GM23338 (cell line): ENCODE measurements around the gene CRYL1. TPM values are rescaled to one million over a fixed set of nuclear protein-coding genes. Genes with fewer than 3 reads are reported as not detected.

Source experiments
- ATAC-seq: fragments of 200-7000 bp; cut with Tn5 transposase; 3 replicates; pipeline ENCODE4 v1.9.1; 2020
- DNase-seq: peaks from one replicate; pipeline ENCODE4 v3.0.0-alpha.2; 2015; ENCODE audit warnings: low spot score
- H2AFZ ChIP-seq: fragments of 200-600 bp; sonication (generic); 2 replicates; pipeline ENCODE4 v1.8.0; 2016; ENCODE audit warnings: antibody characterized with exemption, mild to moderate bottlenecking, moderate library complexity
- H3F3A ChIP-seq: fragments of 200-600 bp; sonication (generic); replicated peaks from 2 replicates; pipeline ENCODE4 v1.8.0; 2017; ENCODE audit warnings: antibody characterized with exemption, mixed run types, low read depth
- H3K27ac ChIP-seq: fragments of 200-600 bp; sonication (generic); 2 replicates; pipeline ENCODE4 v1.6.1; 2016; ENCODE audit warnings: low read depth
- H3K27me3 ChIP-seq: fragments of 200-600 bp; sonication (generic); 2 replicates; pipeline ENCODE4 v1.8.0; 2016; ENCODE audit warnings: mild to moderate bottlenecking, mixed run types, moderate library complexity; ENCODE audit not compliant: insufficient read depth
- H3K36me3 ChIP-seq: fragments of 200-600 bp; sonication (generic); 2 replicates; pipeline ENCODE4 v1.8.0; 2016; ENCODE audit warnings: mild to moderate bottlenecking; ENCODE audit not compliant: insufficient read depth
- H3K4me1 ChIP-seq: fragments of 200-600 bp; sonication (generic); 2 replicates; pipeline ENCODE4 v1.8.0; 2016; ENCODE audit warnings: mild to moderate bottlenecking, moderate library complexity; ENCODE audit not compliant: insufficient read depth
- H3K4me2 ChIP-seq: fragments of 200-600 bp; sonication (generic); 2 replicates; pipeline ENCODE4 v1.7.1; 2017; ENCODE audit warnings: mixed run types
- H3K4me3 ChIP-seq: fragments of 200-600 bp; sonication (generic); 2 replicates; pipeline ENCODE4 v1.6.1; 2016; ENCODE audit warnings: mixed run types
- H3K79me2 ChIP-seq: fragments of 200-600 bp; sonication (generic); replicated peaks from 2 replicates; pipeline ENCODE4 v1.8.0; 2017; ENCODE audit warnings: mild to moderate bottlenecking; ENCODE audit not compliant: insufficient read depth
- H3K9me2 ChIP-seq: fragments of 200-600 bp; sonication (generic); 2 replicates; pipeline ENCODE4 v1.8.0; 2017; ENCODE audit not compliant: insufficient read depth
- H4K20me1 ChIP-seq: fragments of 200-600 bp; sonication (generic); replicated peaks from 2 replicates; pipeline ENCODE4 v1.8.0; 2017; ENCODE audit warnings: mild to moderate bottlenecking; ENCODE audit not compliant: insufficient read depth
- H3K27ac Mint-ChIP-seq: 2 replicates; pipeline ENCODE4 v1.8.0; 2020; ENCODE audit warnings: inconsistent platforms, mild to moderate bottlenecking, moderate library complexity, mixed read lengths
- H3K27me3 Mint-ChIP-seq: 3 replicates; pipeline ENCODE4 v1.8.0; 2022; ENCODE audit warnings: low read depth, mild to moderate bottlenecking, moderate library complexity, mixed read lengths, inconsistent platforms; ENCODE audit not compliant: insufficient read depth, poor library complexity
- H3K36me3 Mint-ChIP-seq: 3 replicates; pipeline ENCODE4 v1.8.0; 2021; ENCODE audit warnings: low read depth, mild to moderate bottlenecking, inconsistent platforms, moderate library complexity, mixed read lengths
- H3K4me1 Mint-ChIP-seq: 3 replicates; pipeline ENCODE4 v1.8.0; 2020; ENCODE audit warnings: mild to moderate bottlenecking, inconsistent platforms, mixed read lengths
- H3K4me3 Mint-ChIP-seq: 3 replicates; pipeline ENCODE4 v1.8.0; 2021; ENCODE audit warnings: moderate library complexity, mild to moderate bottlenecking, inconsistent platforms, mixed read lengths
- H3K9me3 Mint-ChIP-seq: 3 replicates; pipeline ENCODE4 v1.8.0; 2020; ENCODE audit warnings: moderate library complexity, mild to moderate bottlenecking, inconsistent platforms, mixed read lengths
- CREB1 ChIP-seq: fragments of 250-450 bp; sonication (Bioruptor Pico); IDR thresholded peaks from 2 replicates; pipeline ENCODE4 v1.5.0; 2020; ENCODE audit warnings: low read depth, mild to moderate bottlenecking, moderate library complexity
- CTCF ChIP-seq, 2 experiments: fragments of 200-600 bp in 1 of 2; sonication (generic) in 1 of 2; conservative IDR thresholded peaks; 2 replicates each; pipeline versions ENCODE4 v1.5.1 to v1.6.1; 2016 to 2017; ENCODE audit warnings: antibody characterized with exemption in 2 of 2, low read depth in 2 of 2, mild to moderate bottlenecking in 2 of 2, moderate library complexity in 1 of 2
- ETS1 ChIP-seq: IDR thresholded peaks from 2 replicates; pipeline ENCODE4 v1.6.1; 2016; ENCODE audit warnings: antibody characterized with exemption
- EZH2 ChIP-seq: fragments of 200-600 bp; sonication (generic); IDR thresholded peaks from one replicate; pipeline ENCODE4 v1.8.0; 2017; ENCODE audit warnings: antibody characterized with exemption, mild to moderate bottlenecking, low read depth; ENCODE audit not compliant: unreplicated experiment
- EZH2phosphoT487 ChIP-seq: fragments of 200-600 bp; sonication (generic); IDR thresholded peaks from one replicate; pipeline ENCODE4 v1.8.1; 2018; ENCODE audit warnings: antibody characterized with exemption; ENCODE audit not compliant: unreplicated experiment
- JUNB ChIP-seq: IDR thresholded peaks from one replicate; pipeline ENCODE4 v1.6.1; 2016; ENCODE audit warnings: antibody characterized with exemption; ENCODE audit not compliant: unreplicated experiment
- NANOG ChIP-seq: IDR thresholded peaks from 2 replicates; pipeline ENCODE4 v1.6.1; 2016; ENCODE audit warnings: antibody characterized with exemption, borderline replicate concordance
- POLR2AphosphoS5 ChIP-seq: IDR thresholded peaks from 2 replicates; pipeline ENCODE4 v1.6.1; 2016; ENCODE audit warnings: antibody characterized with exemption, low read depth
- REST ChIP-seq: IDR thresholded peaks from one replicate; pipeline ENCODE4 v1.6.1; 2018; ENCODE audit warnings: antibody characterized with exemption; ENCODE audit not compliant: unreplicated experiment
- ZNF114 ChIP-seq: fragments of 250-450 bp; sonication (Bioruptor Pico); IDR thresholded peaks from 2 replicates; pipeline ENCODE4 v1.5.0; 2020; ENCODE audit warnings: mild to moderate bottlenecking, moderate library complexity
- ZNF331 ChIP-seq: fragments of 250-450 bp; sonication (Bioruptor Pico); IDR thresholded peaks from 2 replicates; pipeline ENCODE4 v1.5.0; 2020; ENCODE audit warnings: low read depth, mild to moderate bottlenecking, moderate library complexity
- polyA plus RNA-seq: library from polyadenylated mRNA; unstranded; fragments of >200 nt; fragmentation: Nextera tagmentation; extraction: Ambion mirVana; gene quantifications from 2 replicates; pipeline ENCODE4 v1.2.1, GENCODE V29; 2016
- total RNA-seq: library from RNA; depleted of rRNA; stranded (reverse); fragments of >200 nt; shearing (Covaris generic); gene quantifications from 2 replicates; pipeline ENCODE4 v1.2.3, GENCODE V29; 2014

Gene CRYL1
- total and polyA plus RNA-seq, 2 experiments from 2014 or later = 2.2 to 2.6 TPM

DNA sequence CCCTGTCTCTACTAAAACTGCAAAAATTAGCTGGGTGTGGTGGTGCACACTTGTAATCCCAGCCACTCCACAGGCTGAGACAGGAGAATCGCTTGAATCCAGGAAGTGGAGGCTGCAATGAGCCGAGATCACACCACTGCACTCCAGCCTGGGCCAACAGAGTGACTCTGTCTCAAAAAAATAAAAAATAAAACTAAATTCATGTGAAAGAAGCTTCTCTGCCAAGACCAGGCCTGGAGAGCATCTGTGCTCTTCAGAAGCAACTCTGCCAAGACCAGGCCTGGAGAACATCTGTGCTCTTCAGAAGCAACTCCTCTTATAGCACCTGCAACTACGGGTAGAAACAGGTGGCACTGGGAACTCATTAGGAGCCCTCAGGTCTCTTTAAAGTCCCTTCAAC lies 37.7 kb downstream of the CRYL1 start (continued):
- TF ChIP-seq EZH2phosphoT487 = no peak
- no peak for TF ChIP-seq ETS1
- TF ChIP-seq ZNF114 (CRISPR knock-in tag) = no peak

GRCh38 chr13:20482787-20483186 lies 42.9 kb downstream of the CRYL1 start:
- H3K27me3 Mint-ChIP-seq = no peaks in the 10 kb centered on the region
- H3K4me3 Mint-ChIP-seq = no peak overlapping the region
- TF ChIP-seq ZNF331 = no peak
- no peak for TF ChIP-seq ZNF114 (CRISPR knock-in tag)
- TF ChIP-seq JUNB = no peak
- no peak for TF ChIP-seq POLR2AphosphoS5
- no peak for TF ChIP-seq EZH2
- TF ChIP-seq NANOG = no peak
- no peak for TF ChIP-seq EZH2phosphoT487
- TF ChIP-seq CREB1 (CRISPR knock-in tag) = no peak
- no peak for TF ChIP-seq ETS1
- TF ChIP-seq CTCF (conservative IDR thresholded peaks at IDR 0.05; ENCODE audit: low read depth in 2 of 2) = no peak
- TF ChIP-seq REST = no peak
- H3F3A ChIP-seq = no peaks in the 10 kb centered on the region
- H3K4me1 Mint-ChIP-seq = peaks cover 16% of the 10 kb centered on the region
- no peaks in the 10 kb centered on the region for H3K36me3 Mint-ChIP-seq
- H3K9me2 ChIP-seq = no peaks in the 10 kb centered on the region
- no peaks in the 10 kb centered on the region for H4K20me1 ChIP-seq
- no peak overlapping the region for H3K27ac ChIP-seq
- peaks cover 15% of the 10 kb centered on the region for H3K4me1 ChIP-seq
- H3K27me3 ChIP-seq = no peaks in the 10 kb centered on the region
- H3K27ac Mint-ChIP-seq = no peak overlapping the region
- H3K9me3 Mint-ChIP-seq = no peaks in the 10 kb centered on the region
- no peaks in the 10 kb centered on the region for H3K36me3 ChIP-seq
- H3K79me2 ChIP-seq = no peaks in the 10 kb centered on the region
- H3K4me3 ChIP-seq = no peak overlapping the region
- no peak for ATAC-seq
- H2AFZ ChIP-seq = no peak overlapping the region
- 0 out of 2 replicates have a peak overlapping the region, but pooled peaks have one; percentile 3 for H3K4me2 ChIP-seq
- no peak for DNase-seq
